NB4 (cell line): ENCODE results near the gene TMEM41A.

Experiments used
- DNase-seq: peaks from one replicate; pipeline ENCODE4 v3.0.0; 2010; ENCODE audit warnings: low read depth
- H3K4me3 ChIP-seq: one replicate; pipeline ENCODE4 v1.5.1; 2011; ENCODE audit warnings: mild to moderate bottlenecking, low read depth, low read length, moderate library complexity
- MAX ChIP-seq: IDR thresholded peaks from 2 replicates; pipeline ENCODE4 v1.6.1; 2011; ENCODE audit warnings: low read depth, low read length
- MYC ChIP-seq: IDR thresholded peaks from 2 replicates; pipeline ENCODE4 v1.6.1; 2011; ENCODE audit warnings: low read depth, low read length
- POLR2A ChIP-seq: IDR thresholded peaks from 2 replicates; pipeline ENCODE4 v1.6.1; 2011; ENCODE audit warnings: mild to moderate bottlenecking; ENCODE audit not compliant: insufficient read length; ENCODE audit errors: extremely low read depth
- TF ChIP-seq, protein P1 (sequence below): IDR thresholded peaks from one replicate; pipeline ENCODE4 v1.5.1; 2012; ENCODE audit warnings: low read depth, low read length

The TMEM41A gene

GRCh38 chr3:185521349-185522138 is 22.7 kb upstream of the TMEM41A start:
- TF ChIP-seq POLR2A = no peak
- TF ChIP-seq, protein P1, sequence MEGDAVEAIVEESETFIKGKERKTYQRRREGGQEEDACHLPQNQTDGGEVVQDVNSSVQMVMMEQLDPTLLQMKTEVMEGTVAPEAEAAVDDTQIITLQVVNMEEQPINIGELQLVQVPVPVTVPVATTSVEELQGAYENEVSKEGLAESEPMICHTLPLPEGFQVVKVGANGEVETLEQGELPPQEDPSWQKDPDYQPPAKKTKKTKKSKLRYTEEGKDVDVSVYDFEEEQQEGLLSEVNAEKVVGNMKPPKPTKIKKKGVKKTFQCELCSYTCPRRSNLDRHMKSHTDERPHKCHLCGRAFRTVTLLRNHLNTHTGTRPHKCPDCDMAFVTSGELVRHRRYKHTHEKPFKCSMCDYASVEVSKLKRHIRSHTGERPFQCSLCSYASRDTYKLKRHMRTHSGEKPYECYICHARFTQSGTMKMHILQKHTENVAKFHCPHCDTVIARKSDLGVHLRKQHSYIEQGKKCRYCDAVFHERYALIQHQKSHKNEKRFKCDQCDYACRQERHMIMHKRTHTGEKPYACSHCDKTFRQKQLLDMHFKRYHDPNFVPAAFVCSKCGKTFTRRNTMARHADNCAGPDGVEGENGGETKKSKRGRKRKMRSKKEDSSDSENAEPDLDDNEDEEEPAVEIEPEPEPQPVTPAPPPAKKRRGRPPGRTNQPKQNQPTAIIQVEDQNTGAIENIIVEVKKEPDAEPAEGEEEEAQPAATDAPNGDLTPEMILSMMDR = no peak
- TF ChIP-seq MAX = no peak
- no peak for TF ChIP-seq MYC
- no peak overlapping the region for H3K4me3 ChIP-seq
- DNase-seq = no peak

DNA sequence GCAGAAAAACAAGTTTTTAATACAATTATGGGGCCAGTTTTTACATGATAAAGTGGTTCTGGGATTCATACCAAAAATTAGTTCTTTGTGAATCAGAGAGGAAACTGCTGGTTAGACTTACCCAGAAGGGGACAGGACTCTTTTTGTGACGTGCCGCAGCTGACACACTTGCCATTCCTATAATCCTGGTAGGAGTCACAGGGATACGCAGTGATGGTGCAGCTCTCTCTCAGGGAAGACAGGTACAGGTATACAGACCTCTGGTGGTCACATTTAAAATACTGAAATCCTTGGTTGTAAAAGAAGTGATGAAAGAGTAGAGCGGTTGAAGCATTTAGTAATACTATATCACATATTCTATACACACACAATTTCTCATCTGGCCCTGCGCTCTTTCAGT is 20.2 kb upstream of the TMEM41A start:
- DNase-seq = no peak
- TF ChIP-seq, protein P1 = no peak
- TF ChIP-seq MYC = no peak
- no peak overlapping the region for H3K4me3 ChIP-seq

DNA sequence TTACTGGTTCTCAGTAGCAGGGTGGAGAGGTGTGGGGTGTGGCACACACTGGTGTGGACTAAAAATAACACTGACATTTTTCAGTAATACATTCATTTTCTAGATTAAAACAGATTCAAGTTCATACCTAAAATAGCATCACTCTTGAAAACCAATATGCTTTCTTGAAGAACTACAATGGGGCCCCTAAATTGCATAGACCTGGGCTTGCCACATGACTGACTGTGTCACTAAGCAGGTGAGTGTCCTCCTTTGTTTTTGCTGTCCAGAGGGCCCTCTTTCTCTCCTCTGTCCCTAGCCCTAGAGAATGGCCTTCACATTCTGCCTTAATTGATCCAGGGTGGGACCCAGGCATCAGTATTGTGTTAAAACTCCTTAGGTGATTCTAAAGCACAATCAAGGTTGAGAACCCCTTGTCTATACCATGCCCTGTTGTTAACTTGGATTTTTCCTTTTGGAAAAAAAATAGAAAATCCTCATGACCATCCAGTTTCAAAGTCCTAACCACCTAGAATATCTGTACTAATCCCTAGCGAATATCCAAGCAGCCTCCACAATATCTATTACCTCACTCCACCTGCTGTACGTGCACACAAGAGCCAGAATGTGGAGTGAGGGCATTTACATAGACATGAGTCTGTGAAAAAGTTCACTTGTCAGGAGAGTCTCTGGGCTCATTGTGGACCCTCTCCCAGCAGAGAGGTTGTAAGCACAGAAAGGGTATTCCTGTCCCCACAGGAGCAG is 18.7 kb upstream of the TMEM41A start:
- TF ChIP-seq POLR2A = no peak
- no peak for TF ChIP-seq MYC
- TF ChIP-seq MAX = no peak
- TF ChIP-seq, protein P1 = no peak
- H3K4me3 ChIP-seq = no peak overlapping the region
- no peak for DNase-seq

GRCh38 chr3:185511711-185512110 is 12.9 kb upstream of the TMEM41A start:
- H3K4me3 ChIP-seq = no peak overlapping the region
- TF ChIP-seq, protein P1 = no peak
- TF ChIP-seq MYC = no peak
- TF ChIP-seq MAX = no peak
- TF ChIP-seq POLR2A = no peak
- DNase-seq = no peak

GRCh38 chr3:185508335-185508991 is 9.6 kb upstream of the TMEM41A start:
- TF ChIP-seq, protein P1 = no peak
- TF ChIP-seq MYC (no peak), MAX (no peak), POLR2A (no peak)
- DNase-seq = no peak

More at GRCh38 chr3:185508335-185508991, 9.6 kb upstream of the TMEM41A start:
- no peak overlapping the region for H3K4me3 ChIP-seq
